Large intestine (tissue), 3 donors: ENCODE data around the gene KCNIP3. TPM values are rescaled to one million over a fixed set of nuclear protein-coding genes. Genes with fewer than 3 reads are reported as not detected.

Experiments used
- DNase-seq, 2 donors: peaks; one replicate each; pipeline versions ENCODE4 v3.0.0 to v3.0.0-alpha.2; 2013
- H3K27ac ChIP-seq: one replicate; pipeline ENCODE4 v1.5.1; 2013; ENCODE audit warnings: low read length
- H3K27me3 ChIP-seq: 2 replicates; pipeline ENCODE4 v1.6.1; 2013; ENCODE audit warnings: low read length; ENCODE audit not compliant: control insufficient read depth, insufficient read depth
- H3K36me3 ChIP-seq: 2 replicates; pipeline ENCODE4 v1.6.1; 2013; ENCODE audit warnings: low read length; ENCODE audit not compliant: control insufficient read depth, insufficient read depth
- H3K4me1 ChIP-seq: one replicate; pipeline ENCODE4 v1.6.1; 2013; ENCODE audit warnings: low read length; ENCODE audit not compliant: control insufficient read depth, insufficient read depth
- H3K4me3 ChIP-seq: one replicate; pipeline ENCODE4 v1.5.1; 2013; ENCODE audit warnings: low read length
- H3K9me3 ChIP-seq: one replicate; pipeline ENCODE4 v1.6.1; 2013; ENCODE audit warnings: mild to moderate bottlenecking, low read depth, low read length, moderate library complexity; ENCODE audit not compliant: control insufficient read depth
- WGBS: methylation state at CpG from one replicate; pipeline ENCODE4 v1.1.5; 2013; ENCODE audit warnings: low lambda C conversion rate; ENCODE audit not compliant: insufficient coverage; 5-methylcytosine and 5-hydroxymethylcytosine counted together
- polyA plus RNA-seq: library from polyadenylated mRNA; unstranded; fragments of 120-200 nt; gene quantifications from one replicate; pipeline ENCODE4 v1.2.1, GENCODE V29; 2013

The KCNIP3 gene
- polyA plus RNA-seq, 1 donor, result 2.1 TPM

DNA sequence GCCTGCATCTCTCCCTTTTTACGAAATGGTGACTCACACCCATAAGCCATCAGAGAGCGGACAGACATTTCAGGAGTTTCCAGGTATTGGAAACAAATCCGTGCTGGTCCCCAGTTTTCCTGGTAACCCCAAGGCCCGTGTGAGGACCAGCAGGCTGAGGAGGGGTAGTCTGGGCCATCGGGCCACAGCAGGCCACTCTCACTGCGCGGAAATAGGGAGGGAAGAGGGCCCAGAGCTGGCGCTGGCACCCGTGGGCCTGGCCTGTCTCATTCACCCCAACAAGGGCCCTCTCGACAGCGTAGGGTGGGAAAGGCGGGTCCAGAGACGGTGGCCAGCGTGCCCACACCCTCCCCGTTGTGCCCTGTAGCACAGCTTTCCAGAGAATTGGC, 91.7 kb downstream of the KCNIP3 start:
- WGBS, result no CpG with 5 or more reads among the region's 15 CpGs
- Histone ChIP-seq H3K27ac (no peak overlapping the region), H3K9me3 (peaks cover 7% of the 10 kb centered on the region)

DNA sequence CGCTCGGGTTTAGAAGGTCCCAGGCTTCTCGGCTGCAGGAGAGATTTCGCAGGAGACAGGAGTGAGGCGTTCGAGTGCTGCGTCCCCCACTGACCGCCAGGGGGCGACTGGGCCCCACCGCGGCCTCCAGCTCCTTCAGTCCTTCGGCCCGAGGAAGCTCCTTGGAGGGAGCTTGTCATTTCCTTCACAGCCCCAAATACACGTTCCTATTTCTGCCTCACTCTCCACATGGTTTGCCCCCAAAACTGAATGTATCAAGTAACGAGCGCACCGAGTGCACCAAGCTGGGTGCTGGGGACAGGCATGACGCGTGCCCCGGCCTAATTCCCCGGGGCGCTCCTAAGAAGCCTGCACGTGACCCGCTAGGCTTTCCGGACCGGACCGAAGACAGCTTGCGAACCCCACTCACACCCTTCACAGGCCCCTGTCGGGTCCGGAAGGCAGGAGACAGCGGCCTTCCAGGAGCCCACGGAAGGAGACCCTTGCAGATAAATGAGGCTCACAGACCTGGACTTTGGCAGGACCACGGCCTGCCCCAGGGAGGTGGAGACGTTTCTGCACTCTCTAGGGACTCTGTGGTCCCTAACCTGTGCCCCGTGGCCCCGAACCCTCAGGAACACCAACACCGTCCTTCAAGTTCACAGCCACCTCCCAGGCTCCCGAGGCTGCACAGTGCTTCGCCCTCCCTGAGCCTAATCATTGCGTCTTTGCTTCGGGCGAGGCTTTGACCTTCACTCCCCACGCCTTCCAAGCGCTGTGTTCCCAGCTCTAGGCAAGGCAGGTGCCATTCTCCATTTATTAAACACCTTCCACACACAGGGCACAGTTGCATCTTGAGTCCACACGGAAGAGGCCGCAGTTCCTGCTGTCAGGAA, 92.3 kb downstream of the KCNIP3 start:
- peaks cover 7% of the 10 kb centered on the region for H3K9me3 ChIP-seq
- no peaks in the 10 kb centered on the region for H3K36me3 ChIP-seq
- no peak overlapping the region for H3K4me3 ChIP-seq
- DNase-seq, result peak; percentile 64
- peak overlapping the region; percentile 91 for H3K27ac ChIP-seq
- H3K4me1 ChIP-seq, result peaks cover 49% of the 10 kb centered on the region
- H3K27me3 ChIP-seq, result no peaks in the 10 kb centered on the region
- WGBS, result no CpG with 5 or more reads among the region's 46 CpGs

More for the DNA sequence above, 91.7 kb downstream of the KCNIP3 start:
- Histone ChIP-seq H3K36me3 (no peaks in the 10 kb centered on the region), H3K4me1 (peaks cover 53% of the 10 kb centered on the region), H3K27me3 (no peaks in the 10 kb centered on the region), H3K4me3 (no peak overlapping the region)
- DNase-seq, result no peak

DNA sequence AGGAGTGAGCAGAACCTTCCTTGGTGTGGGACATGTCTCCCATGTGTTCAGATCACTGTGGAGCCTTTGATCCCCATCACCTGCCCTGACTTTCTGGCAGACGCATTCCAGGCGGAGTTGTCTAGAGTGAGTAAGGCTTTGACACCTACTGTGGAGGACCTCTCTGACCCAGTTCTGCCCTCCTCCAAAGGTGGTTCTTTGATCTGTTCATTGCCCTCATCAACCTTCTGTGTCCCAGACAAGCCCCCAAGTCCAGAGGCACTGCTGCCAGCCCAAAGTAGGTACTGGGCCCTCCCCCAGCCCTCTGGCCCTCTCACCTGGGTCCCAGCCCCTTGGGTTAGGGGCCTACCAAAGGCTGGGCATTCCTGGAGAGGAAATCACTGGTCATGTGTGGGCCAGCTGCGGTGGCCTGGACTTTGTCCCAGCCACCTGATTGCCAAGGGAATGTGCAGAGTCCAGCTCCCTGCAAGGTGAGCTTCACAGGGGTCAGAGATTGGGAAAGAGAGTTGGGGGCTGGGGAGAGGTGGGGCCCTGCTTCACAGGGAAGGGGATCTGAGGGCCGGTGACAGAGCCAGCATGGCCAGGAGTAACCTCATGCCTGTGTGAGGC, 93.2 kb downstream of the KCNIP3 start:
- no peak overlapping the region for H3K4me3 ChIP-seq
- no peaks in the 10 kb centered on the region for H3K36me3 ChIP-seq
- WGBS, result no CpG with 5 or more reads among the region's 4 CpGs
- no peaks in the 10 kb centered on the region for H3K27me3 ChIP-seq
- peak; percentile 90 to 92 for DNase-seq
- H3K9me3 ChIP-seq, result peaks cover 7% of the 10 kb centered on the region
- H3K4me1 ChIP-seq, result peaks cover 42% of the 10 kb centered on the region
- peak overlapping the region; percentile 91 for H3K27ac ChIP-seq

DNA sequence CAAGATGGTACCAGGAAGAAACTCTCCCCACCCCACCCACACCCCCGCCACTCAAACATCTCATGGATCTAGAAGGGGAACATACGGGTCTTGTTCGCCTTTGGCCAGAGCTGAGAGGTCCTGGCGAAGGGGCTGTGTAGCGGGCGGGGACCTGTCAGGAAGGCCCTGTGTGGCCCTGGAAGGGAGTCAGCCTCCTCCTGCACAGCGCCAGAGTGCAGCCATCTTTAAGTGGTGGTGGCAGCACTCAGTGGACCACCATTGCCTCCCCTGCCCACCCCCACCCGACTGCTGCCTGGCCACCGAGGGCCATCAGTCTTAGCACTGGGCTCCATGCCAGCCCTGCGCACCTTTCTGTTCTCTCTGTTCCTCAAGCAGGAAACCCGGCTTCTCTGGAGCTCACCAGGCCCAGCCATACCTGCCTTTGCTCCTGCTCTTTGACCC, 93.8 kb downstream of the KCNIP3 start:
- WGBS, result no CpG with 5 or more reads among the region's 11 CpGs
- peak overlapping the region; percentile 91 for H3K27ac ChIP-seq
- no peak for DNase-seq

DNA sequence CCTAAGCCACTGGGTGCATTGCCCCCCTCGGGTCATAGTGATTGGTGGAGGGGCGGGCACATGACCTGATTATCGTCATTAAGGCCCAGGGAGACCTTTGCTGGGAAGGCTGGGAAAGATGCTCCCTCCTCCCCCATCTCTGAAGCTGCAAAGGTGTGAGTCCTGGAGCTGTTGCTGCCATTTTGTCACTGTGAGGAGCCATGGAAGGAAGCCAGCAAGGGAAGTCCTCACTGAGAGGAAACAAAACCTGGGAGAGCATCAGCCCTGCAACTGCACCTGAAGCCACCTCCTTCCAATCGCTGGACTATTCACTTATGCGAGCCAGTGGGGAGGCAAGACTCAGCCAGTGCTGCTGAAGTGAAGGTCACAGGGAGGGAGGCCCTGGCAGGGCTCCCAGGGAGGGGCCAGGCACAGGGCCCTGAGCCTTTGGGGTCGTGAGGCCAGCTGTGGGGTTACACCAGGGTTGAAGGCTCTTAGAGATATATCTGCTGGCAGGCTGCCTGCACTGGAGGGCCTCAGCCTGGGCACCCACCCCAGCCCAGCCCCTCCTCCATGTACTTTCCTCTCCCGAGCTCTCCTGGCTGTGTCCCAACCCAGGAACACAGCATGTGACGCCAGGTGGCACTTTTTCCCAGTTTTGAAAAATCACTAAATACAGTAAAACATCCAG, 94.6 kb downstream of the KCNIP3 start:
- Histone ChIP-seq H3K27me3 (no peaks in the 10 kb centered on the region), H3K27ac (peak overlapping the region; percentile 91), H3K4me1 (peaks cover 42% of the 10 kb centered on the region), H3K4me3 (no peak overlapping the region), H3K36me3 (no peaks in the 10 kb centered on the region), H3K9me3 (peaks cover 7% of the 10 kb centered on the region)
- WGBS, result no CpG with 5 or more reads among the region's 8 CpGs
- DNase-seq, result peak; percentile 84 to 94

More for the DNA sequence above, 93.8 kb downstream of the KCNIP3 start:
- H3K27me3 ChIP-seq, result no peaks in the 10 kb centered on the region
- H3K4me1 ChIP-seq, result peaks cover 42% of the 10 kb centered on the region
- no peak overlapping the region for H3K4me3 ChIP-seq
- no peaks in the 10 kb centered on the region for H3K36me3 ChIP-seq
- peaks cover 7% of the 10 kb centered on the region for H3K9me3 ChIP-seq

DNA sequence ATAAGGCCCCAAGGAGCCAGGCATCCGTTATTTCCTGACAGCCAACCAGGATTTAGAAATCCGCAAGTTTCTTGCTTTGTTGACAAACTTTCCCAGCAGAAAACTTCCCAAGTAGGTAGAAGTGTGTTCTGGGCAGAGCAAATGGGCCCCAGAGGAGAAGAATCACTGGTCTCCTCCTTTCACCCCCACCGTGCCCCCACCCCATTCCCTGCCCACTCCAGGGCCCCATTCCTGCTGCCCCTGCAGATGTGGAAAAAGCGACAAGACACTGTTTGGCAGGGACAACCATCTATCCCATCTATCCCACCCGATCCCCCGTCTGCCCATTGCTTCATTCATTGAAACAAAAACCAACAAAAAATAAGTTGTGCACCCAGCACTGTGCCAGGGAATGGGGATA, 95.2 kb downstream of the KCNIP3 start:
- no peaks in the 10 kb centered on the region for H3K36me3 ChIP-seq
- peak overlapping the region; percentile 91 for H3K27ac ChIP-seq
- peaks cover 7% of the 10 kb centered on the region for H3K9me3 ChIP-seq
- H3K4me1 ChIP-seq, result peaks cover 42% of the 10 kb centered on the region
- no peak for DNase-seq
- no peaks in the 10 kb centered on the region for H3K27me3 ChIP-seq
- 90% methylated on average over 2 of the region's 6 CpGs for WGBS
- H3K4me3 ChIP-seq, result no peak overlapping the region

DNA sequence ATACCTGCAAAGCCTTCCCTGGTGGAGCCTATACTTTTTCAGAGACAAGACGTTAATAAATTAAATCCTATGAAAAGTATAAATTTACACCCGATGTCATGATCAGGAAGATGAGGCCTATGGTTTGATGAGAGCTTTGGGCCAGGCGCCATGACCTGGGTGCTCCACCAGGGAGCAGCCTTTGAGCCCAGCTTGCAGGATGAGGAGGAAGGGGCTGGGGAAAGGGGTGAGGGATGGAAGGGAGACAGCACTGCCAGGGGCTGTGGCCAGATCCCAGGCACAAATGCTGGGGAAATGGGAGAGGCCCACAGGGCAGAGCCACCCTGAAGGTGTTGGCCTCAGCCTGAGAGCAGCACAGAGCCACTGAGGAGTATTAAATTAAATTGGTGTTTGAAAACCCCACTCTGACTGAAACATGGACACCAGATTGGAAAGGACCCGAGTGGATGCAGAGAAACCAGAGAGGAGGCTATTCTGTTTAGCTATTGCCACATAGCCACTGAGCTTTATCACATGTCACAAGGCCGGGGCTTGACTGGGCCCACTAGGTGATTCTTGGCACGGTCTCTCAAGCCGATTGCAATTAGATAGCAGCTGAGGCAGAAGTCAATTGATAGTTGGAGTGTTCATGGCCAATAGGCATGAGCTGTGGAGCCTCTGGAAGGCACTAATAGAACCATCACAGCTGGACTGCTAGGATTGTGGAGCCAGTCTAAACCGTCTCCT, 95.7 kb downstream of the KCNIP3 start:
- no peak overlapping the region for H3K4me3 ChIP-seq
- peak overlapping the region; percentile 91 for H3K27ac ChIP-seq
- no peaks in the 10 kb centered on the region for H3K27me3 ChIP-seq
- H3K9me3 ChIP-seq, result peaks cover 7% of the 10 kb centered on the region
- no peaks in the 10 kb centered on the region for H3K36me3 ChIP-seq
- no CpG with 5 or more reads among the region's 8 CpGs for WGBS
- DNase-seq, result peak; percentile 57 to 77
- H3K4me1 ChIP-seq, result peaks cover 42% of the 10 kb centered on the region

DNA sequence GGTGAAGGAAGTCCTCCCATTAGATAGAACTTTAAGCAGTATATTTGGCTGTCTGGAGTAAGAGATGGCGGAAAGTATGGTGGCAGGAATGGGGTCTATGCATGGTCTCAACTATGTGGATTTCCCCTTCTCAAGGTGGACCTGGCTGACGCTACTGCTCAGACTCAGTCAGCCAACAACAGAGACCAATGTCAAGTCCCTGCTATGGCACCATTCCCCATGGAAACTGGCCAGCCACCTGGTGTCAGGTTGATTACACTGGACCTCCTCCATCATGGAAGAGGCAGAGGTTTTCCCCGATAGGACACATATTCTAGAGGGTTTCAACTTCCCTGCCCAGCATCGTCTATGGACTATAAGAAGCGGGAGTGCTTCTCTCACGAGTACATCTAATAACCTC, 96.8 kb downstream of the KCNIP3 start:
- Histone ChIP-seq H3K36me3 (no peaks in the 10 kb centered on the region), H3K4me3 (no peak overlapping the region), H3K9me3 (peaks cover 6% of the 10 kb centered on the region), H3K4me1 (peaks cover 42% of the 10 kb centered on the region), H3K27ac (peak overlapping the region; percentile 91), H3K27me3 (no peaks in the 10 kb centered on the region)
- no CpG with 5 or more reads among the region's 6 CpGs for WGBS
- DNase-seq, result no peak

DNA sequence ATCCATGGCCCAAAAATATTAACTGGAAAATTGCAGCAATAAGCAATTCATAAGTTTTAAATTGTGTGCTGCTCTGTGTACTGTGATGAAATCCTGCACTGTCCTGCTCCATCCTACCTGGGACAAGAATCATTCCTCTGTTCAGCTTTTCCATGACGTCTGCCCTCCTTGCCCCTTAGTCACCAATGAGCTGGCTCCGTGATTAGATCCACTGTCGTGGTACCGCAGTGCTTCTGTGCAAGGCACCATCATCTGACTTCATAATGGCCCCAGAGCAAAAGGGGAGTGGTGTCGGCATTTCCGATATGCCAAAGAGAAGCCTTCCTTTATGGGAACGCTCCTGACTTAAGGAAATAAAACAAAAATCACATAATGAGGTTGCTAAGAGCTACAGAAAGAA, 101.9 kb downstream of the KCNIP3 start:
- peaks cover 5% of the 10 kb centered on the region for H3K9me3 ChIP-seq
- H3K27me3 ChIP-seq, result no peaks in the 10 kb centered on the region
- H3K4me3 ChIP-seq, result no peak overlapping the region
- peaks cover 2% of the 10 kb centered on the region for H3K4me1 ChIP-seq
- H3K36me3 ChIP-seq, result peaks cover 2% of the 10 kb centered on the region
- H3K27ac ChIP-seq, result no peak overlapping the region
- DNase-seq, result no peak
- WGBS, result no CpG with 5 or more reads among the region's 7 CpGs

DNA sequence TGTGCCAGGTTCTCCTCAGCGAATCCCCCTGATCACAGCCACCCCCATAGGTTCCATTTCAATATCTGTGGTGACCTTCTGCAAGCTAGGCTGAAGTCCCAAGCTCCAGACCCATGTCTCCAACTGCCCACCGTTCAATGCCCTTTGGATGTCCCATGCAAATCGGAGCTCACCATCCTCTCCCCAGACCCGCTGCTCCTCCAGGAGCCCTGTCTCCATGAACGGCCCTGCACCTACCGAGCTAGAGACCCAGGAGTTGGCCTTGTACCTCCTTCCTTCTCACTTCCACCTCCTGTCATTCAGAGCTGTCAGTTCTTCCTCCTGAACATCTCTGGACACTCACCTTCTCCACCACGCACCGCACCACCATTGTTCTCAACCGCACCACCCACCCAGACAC, 104.3 kb downstream of the KCNIP3 start:
- Histone ChIP-seq H3K4me3 (peak overlapping the region; percentile 98), H3K27ac (peak overlapping the region; percentile 94), H3K4me1 (peaks cover 2% of the 10 kb centered on the region), H3K36me3 (peaks cover 2% of the 10 kb centered on the region), H3K27me3 (no peaks in the 10 kb centered on the region), H3K9me3 (peaks cover 5% of the 10 kb centered on the region)
- DNase-seq, result no peak
- no CpG with 5 or more reads among the region's 9 CpGs for WGBS
